CD14-positive monocyte (primary cell): ENCODE results near the gene WASHC2C. TPM values are rescaled to one million over a fixed set of nuclear protein-coding genes. Genes with fewer than 3 reads are reported as not detected.
"Not testable (repeated sequence)": the region's sequence is repeated elsewhere in the genome, so short reads cannot be mapped to it uniquely, and the experiment has no call there.

Experiments used
- DNase-seq, 3 donors: peaks; one replicate each; pipeline ENCODE4 v3.0.0-alpha.2; 2011 to 2022
- H2AFZ ChIP-seq: 2 replicates; pipeline ENCODE4 v1.6.0; 2012; ENCODE audit warnings: mild to moderate bottlenecking, low read depth, low read length, inconsistent platforms; ENCODE audit not compliant: insufficient read depth, poor library complexity, severe bottlenecking
- H3K27ac ChIP-seq, 2 donors: 1 replicate in 1 of 2; 2 replicates in 1 of 2; pipeline ENCODE4 v1.5.1; 2012 to 2013; ENCODE audit warnings: low read length in 2 of 2, control low read depth in 1 of 2, inconsistent platforms in 1 of 2, low read depth in 1 of 2, mild to moderate bottlenecking in 1 of 2
- H3K27me3 ChIP-seq, 2 donors: one replicate each; pipeline versions ENCODE4 v1.6.0 to v1.6.1; 2011 to 2013; ENCODE audit warnings: low read length in 2 of 2; ENCODE audit not compliant: control insufficient read depth in 2 of 2, insufficient read depth in 2 of 2
- H3K36me3 ChIP-seq, 2 donors: replicated peaks in 1 of 2; 1 replicate in 1 of 2; 2 replicates in 1 of 2; pipeline versions ENCODE4 v1.5.1 to v1.6.1; 2012 to 2013; ENCODE audit warnings: low read length in 2 of 2, control low read depth in 1 of 2, inconsistent platforms in 1 of 2, mild to moderate bottlenecking in 1 of 2; ENCODE audit not compliant: insufficient read depth in 2 of 2, control insufficient read depth in 1 of 2
- H3K4me1 ChIP-seq, 2 donors: 1 replicate in 1 of 2; 2 replicates in 1 of 2; pipeline versions ENCODE4 v1.5.1 to v1.6.1; 2012 to 2013; ENCODE audit warnings: low read length in 2 of 2, control low read depth in 1 of 2, inconsistent platforms in 1 of 2, mild to moderate bottlenecking in 1 of 2, moderate library complexity in 1 of 2; ENCODE audit not compliant: insufficient read depth in 2 of 2, control insufficient read depth in 1 of 2
- H3K4me2 ChIP-seq: replicated peaks from 2 replicates; pipeline ENCODE3; 2012; ENCODE audit warnings: low read length, moderate library complexity, mild to moderate bottlenecking; ENCODE audit not compliant: poor library complexity, severe bottlenecking; ENCODE audit errors: extremely low read depth
- H3K4me3 ChIP-seq, 3 experiments: fragments of 200-600 bp in 1 of 3; sonication (generic) in 1 of 3; replicated peaks in 1 of 3; 1 replicate in 2 of 3; 2 replicates in 1 of 3; pipeline ENCODE4 v1.5.1; 2011 to 2013; ENCODE audit warnings: low read length in 3 of 3, mild to moderate bottlenecking in 3 of 3, control low read depth in 2 of 3, low read depth in 2 of 3, inconsistent platforms in 1 of 3, moderate library complexity in 1 of 3
- H3K79me2 ChIP-seq: 2 replicates; pipeline ENCODE4 v1.6.0; 2012; ENCODE audit warnings: mild to moderate bottlenecking, control low read depth, inconsistent platforms, low read length, moderate library complexity; ENCODE audit not compliant: insufficient read depth
- H3K9ac ChIP-seq: 2 replicates; pipeline ENCODE4 v1.6.0; 2017; ENCODE audit warnings: low read length, mild to moderate bottlenecking; ENCODE audit not compliant: insufficient read depth, poor library complexity, severe bottlenecking
- H3K9me3 ChIP-seq, 2 donors: replicated peaks in 1 of 2; 1 replicate in 1 of 2; 2 replicates in 1 of 2; pipeline versions ENCODE4 v1.5.1 to v1.6.1; 2012 to 2013; ENCODE audit warnings: low read length in 2 of 2, control low read depth in 1 of 2; ENCODE audit not compliant: control insufficient read depth in 1 of 2, insufficient read depth in 1 of 2
- H4K20me1 ChIP-seq: 2 replicates; pipeline ENCODE4 v1.6.0; 2012; ENCODE audit warnings: mild to moderate bottlenecking, low read length, control low read depth, moderate library complexity; ENCODE audit not compliant: insufficient read depth
- H3K27ac Mint-ChIP-seq, 7 donors: one replicate each; pipeline ENCODE4 v1.8.0; 2020; ENCODE audit warnings: mild to moderate bottlenecking in 7 of 7, mixed read lengths in 7 of 7, moderate library complexity in 6 of 7, inconsistent platforms in 2 of 7
- H3K27me3 Mint-ChIP-seq, 3 donors: one replicate each; pipeline ENCODE4 v1.8.0; 2021 to 2022; ENCODE audit warnings: low read depth in 3 of 3, mild to moderate bottlenecking in 3 of 3, mixed read lengths in 3 of 3, moderate library complexity in 3 of 3, inconsistent platforms in 1 of 3
- H3K36me3 Mint-ChIP-seq, 2 donors: one replicate each; pipeline ENCODE4 v1.8.0; 2020; ENCODE audit warnings: mixed read lengths in 2 of 2, inconsistent platforms in 1 of 2, mild to moderate bottlenecking in 1 of 2
- H3K4me1 Mint-ChIP-seq: one replicate; pipeline ENCODE4 v1.8.0; 2020; ENCODE audit warnings: mild to moderate bottlenecking, mixed read lengths
- H3K4me3 Mint-ChIP-seq, 2 donors: one replicate each; pipeline ENCODE4 v1.8.0; 2020; ENCODE audit warnings: mild to moderate bottlenecking in 2 of 2, mixed read lengths in 2 of 2, moderate library complexity in 1 of 2
- H3K9me3 Mint-ChIP-seq, 7 donors: one replicate each; pipeline ENCODE4 v1.8.0; 2020 to 2022; ENCODE audit warnings: mixed read lengths in 7 of 7, mild to moderate bottlenecking in 6 of 7, moderate library complexity in 6 of 7, inconsistent platforms in 2 of 7
- CTCF ChIP-seq: fragments of 200-600 bp; IDR thresholded peaks from one replicate; pipeline ENCODE4 v1.8.0; 2022; ENCODE audit warnings: antibody characterized with exemption, mild to moderate bottlenecking
- WGBS: methylation state at CpG from one replicate; pipeline ENCODE4 v1.1.5; 2013; ENCODE audit warnings: missing lambda C conversion rate; ENCODE audit not compliant: insufficient coverage; 5-methylcytosine and 5-hydroxymethylcytosine counted together
- intact Hi-C, 2 donors: fragments of 100-400 bp; cut with micrococcal nuclease; formaldehyde crosslinking; loops; one replicate each; pipeline versions ENCODE4 v1.15.0 to v1.15.1; 2023
- polyA plus RNA-seq, 3 donors: library from polyadenylated mRNA; depleted of rRNA in 1 of 3; unstranded in 2 of 3; stranded (reverse) in 1 of 3; fragments of 300-500 nt in 2 of 3; fragments of >200 nt in 1 of 3; fragmentation: Illumina TruSeq in 2 of 3; gene quantifications; 1 replicate in 2 of 3; 2 replicates in 1 of 3; pipeline ENCODE4 v1.2.3, GENCODE V29; 2012 to 2021

Gene WASHC2C
- polyA plus RNA-seq, 3 donors: 12.4 to 54.2 (median 23.1) TPM

GRCh38 chr10:45734867-45735266, 7.8 kb downstream of the WASHC2C start:
- H3K4me3 ChIP-seq, H3K27ac Mint-ChIP-seq, H3K4me3 Mint-ChIP-seq, H3K4me1 ChIP-seq, H3K79me2 ChIP-seq, H3K27me3 ChIP-seq, intact Hi-C loops, H3K9me3 Mint-ChIP-seq, H3K4me2 ChIP-seq, H3K27me3 Mint-ChIP-seq, H2AFZ ChIP-seq, H3K4me1 Mint-ChIP-seq, H3K9ac ChIP-seq, DNase-seq, H4K20me1 ChIP-seq, H3K27ac ChIP-seq, H3K9me3 ChIP-seq: not testable (repeated sequence)
- peak; percentile 34 for TF ChIP-seq CTCF
- no CpG with 5 or more reads among the region's 1 CpG for WGBS
- H3K36me3 ChIP-seq: peaks cover 4 to 21% of the 10 kb centered on the region in 2 donors
- H3K36me3 Mint-ChIP-seq: peaks cover 16 to 36% of the 10 kb centered on the region in 2 donors

GRCh38 chr10:45741559-45741958, 14.5 kb downstream of the WASHC2C start:
- no CpG with 5 or more reads among the region's 7 CpGs for WGBS
- peaks cover 12 to 28% of the 10 kb centered on the region in 2 donors for H3K36me3 Mint-ChIP-seq
- H4K20me1 ChIP-seq, DNase-seq, H3K9me3 Mint-ChIP-seq, H3K79me2 ChIP-seq, H3K27me3 Mint-ChIP-seq, H3K27me3 ChIP-seq, H3K4me2 ChIP-seq, H3K4me3 ChIP-seq, H3K4me1 Mint-ChIP-seq, H3K4me3 Mint-ChIP-seq, H3K4me1 ChIP-seq, intact Hi-C loops, H3K9ac ChIP-seq, H3K9me3 ChIP-seq, H2AFZ ChIP-seq: not testable (repeated sequence)
- H3K36me3 ChIP-seq: peaks cover 15 to 24% of the 10 kb centered on the region in 2 donors
- peak overlapping the region in 1 of 2 donors; percentile 59 for H3K27ac ChIP-seq
- H3K27ac Mint-ChIP-seq: peak overlapping the region in 6 of 7 donors; percentile 9 to 86 (median 60)

- H3K27ac ChIP-seq, H2AFZ ChIP-seq, H3K27me3 ChIP-seq, H3K27me3 Mint-ChIP-seq, H3K9ac ChIP-seq, H3K27ac Mint-ChIP-seq, H3K79me2 ChIP-seq, H3K9me3 ChIP-seq, DNase-seq, intact Hi-C loops, H3K9me3 Mint-ChIP-seq, H4K20me1 ChIP-seq, H3K4me1 ChIP-seq, H3K4me3 ChIP-seq, H3K4me1 Mint-ChIP-seq, H3K4me2 ChIP-seq, H3K4me3 Mint-ChIP-seq: not testable (repeated sequence)
- H3K36me3 Mint-ChIP-seq: peaks cover 12 to 28% of the 10 kb centered on the region in 2 donors
- WGBS: no CpG with 5 or more reads among the region's 7 CpGs
- peaks cover 17 to 26% of the 10 kb centered on the region in 2 donors for H3K36me3 ChIP-seq
Observed at GRCh38 chr10:45742014-45742413, 14.9 kb downstream of the WASHC2C start.

GRCh38 chr10:45751141-45751540, 24.1 kb downstream of the WASHC2C start:
- H3K27me3 Mint-ChIP-seq, intact Hi-C loops, H3K4me3 Mint-ChIP-seq, H3K9ac ChIP-seq, H3K79me2 ChIP-seq, H4K20me1 ChIP-seq, H3K4me2 ChIP-seq, H3K9me3 ChIP-seq, H3K27me3 ChIP-seq, H2AFZ ChIP-seq, H3K9me3 Mint-ChIP-seq, H3K4me3 ChIP-seq, H3K27ac ChIP-seq, H3K27ac Mint-ChIP-seq, H3K4me1 ChIP-seq, DNase-seq, H3K4me1 Mint-ChIP-seq: not testable (repeated sequence)
- peaks cover 25 to 31% of the 10 kb centered on the region in 2 donors for H3K36me3 Mint-ChIP-seq
- WGBS: no CpG with 5 or more reads among the region's 4 CpGs
- H3K36me3 ChIP-seq: peaks cover 16 to 24% of the 10 kb centered on the region in 2 donors
